HepG2 (cell line): Measurements from ENCODE around the gene IKBIP. TPM values are rescaled to one million over a fixed set of nuclear protein-coding genes. Genes with fewer than 3 reads are reported as not detected.

Source experiments
- ATAC-seq: fragments of 200-7000 bp; cut with Tn5 transposase; 3 replicates; pipeline ENCODE4 v1.9.1; 2020; ENCODE audit warnings: mild to moderate bottlenecking, moderate library complexity
- BruUV-seq: library from RNA; stranded (reverse); fragments of 400-500 nt; replicated peaks from 2 replicates; lab custom pipeline; 2021; lab: Mats Ljungman, UMichigan
- CTCF ChIA-PET: fragments of 300-600 bp; formaldehyde crosslinking; extraction: SDS; loops from one replicate; lab custom pipeline; 2021; ENCODE audit warnings: low total read pairs, inconsistent platforms, low intra/inter-chr PET ratio; lab: Yijun Ruan, JAX
- POLR2A ChIA-PET: fragments of 350-600 bp; sonication (Branson Sonifier 250); formaldehyde crosslinking; loops from one replicate; lab custom pipeline; 2020; ENCODE audit warnings: antibody characterized with exemption, inconsistent platforms; lab: Yijun Ruan, JAX
- DNase-seq: peaks from one replicate; pipeline ENCODE4 v3.0.0-alpha.2; 2015; ENCODE audit warnings: low spot score
- FAIRE-seq: peaks from 3 replicates; lab custom pipeline; 2011; peaks lifted over from hg19 to GRCh38; lab: Jason Lieb, UNC
- H2AFZ ChIP-seq: one replicate; pipeline ENCODE4 v1.6.1; 2011; ENCODE audit warnings: low read length, inconsistent platforms
- H3K27ac ChIP-seq: fragments of 300-600 bp; 3 replicates; pipeline ENCODE4 v1.8.0; 2011; ENCODE audit warnings: mixed run types, mild to moderate bottlenecking, mixed read lengths, low read length, inconsistent platforms; ENCODE audit not compliant: insufficient read depth; ENCODE audit errors: extremely low read length
- H3K27me3 ChIP-seq, 2 experiments: fragments of 200-600 bp in 1 of 2; 2 replicates in 1 of 2; 3 replicates in 1 of 2; pipeline versions ENCODE4 v1.6.0 to v1.8.0; 2011; ENCODE audit warnings: low read length in 2 of 2, mild to moderate bottlenecking in 2 of 2, moderate library complexity in 2 of 2, inconsistent platforms in 1 of 2; ENCODE audit not compliant: insufficient read depth in 2 of 2, control insufficient read depth in 1 of 2
- H3K36me3 ChIP-seq, 2 experiments: fragments of 200-600 bp in 1 of 2; replicated peaks in 1 of 2; 2 replicates in 1 of 2; 3 replicates in 1 of 2; pipeline versions ENCODE4 v1.5.1 to v1.8.0; 2011; ENCODE audit warnings: low read length in 2 of 2, inconsistent platforms in 1 of 2; ENCODE audit not compliant: insufficient read depth in 2 of 2, control insufficient read depth in 1 of 2
- H3K4me1 ChIP-seq: 2 replicates; pipeline ENCODE4 v1.5.1; 2012; ENCODE audit warnings: low read length, inconsistent platforms; ENCODE audit not compliant: insufficient read depth
- H3K4me2 ChIP-seq: 2 replicates; pipeline ENCODE4 v1.6.0; 2011; ENCODE audit warnings: low read depth, low read length, inconsistent platforms
- H3K4me3 ChIP-seq, 3 experiments: fragments of 200-600 bp in 1 of 3; sonication (generic), shearing (Covaris generic) in 1 of 3; replicated peaks in 1 of 3; 2 replicates each; pipeline ENCODE4 v1.5.1; 2011 to 2016; ENCODE audit warnings: low read length in 3 of 3, inconsistent platforms in 2 of 3, low read depth in 2 of 3, mild to moderate bottlenecking in 2 of 3, control low read depth in 1 of 3, mixed read lengths in 1 of 3; ENCODE audit not compliant: insufficient read depth in 1 of 3
- H3K79me2 ChIP-seq: one replicate; pipeline ENCODE4 v1.6.1; 2011; ENCODE audit warnings: low read length, inconsistent platforms; ENCODE audit not compliant: insufficient read depth
- H3K9ac ChIP-seq: 2 replicates; pipeline ENCODE4 v1.6.0; 2011; ENCODE audit warnings: mild to moderate bottlenecking, low read depth, low read length, inconsistent platforms; ENCODE audit not compliant: insufficient read depth
- H3K9me3 ChIP-seq: 2 replicates; pipeline ENCODE4 v1.5.1; 2012; ENCODE audit warnings: mild to moderate bottlenecking, low read length
- H4K20me1 ChIP-seq: 2 replicates; pipeline ENCODE4 v1.6.0; 2011; ENCODE audit warnings: inconsistent platforms, mild to moderate bottlenecking, low read length, moderate library complexity; ENCODE audit not compliant: insufficient read depth
- GZF1 ChIP-seq: sonication (generic); formaldehyde crosslinking; IDR thresholded peaks from 2 replicates; pipeline ENCODE4 v1.5.1; 2020; ENCODE audit warnings: mild to moderate bottlenecking, missing genetic modification reagents
- HNRNPL ChIP-seq: fragments of 200-400 bp; formaldehyde crosslinking; IDR thresholded peaks from 2 replicates; pipeline ENCODE4 v1.6.1; 2017; ENCODE audit warnings: mild to moderate bottlenecking, low read depth, low read length
- PHF20 ChIP-seq: sonication (generic); formaldehyde crosslinking; IDR thresholded peaks from 2 replicates; pipeline ENCODE4 v1.5.0; 2020; ENCODE audit warnings: mild to moderate bottlenecking, missing genetic modification reagents
- ZNF496 ChIP-seq: sonication (generic); formaldehyde crosslinking; IDR thresholded peaks from 2 replicates; pipeline ENCODE4 v1.8.1; 2023; ENCODE audit warnings: mild to moderate bottlenecking, moderate library complexity, missing genetic modification reagents; ENCODE audit not compliant: insufficient replicate concordance
- WGBS: methylation state at CpG from one replicate; pipeline ENCODE4 v1.1.6; 2017; ENCODE audit warnings: low lambda C conversion rate; 5-methylcytosine and 5-hydroxymethylcytosine counted together
- in situ Hi-C: cut with HindIII; loops from 2 replicates; pipeline ENCODE4 v1.10.0; 2017; ENCODE audit warnings: low pct_unique_long_range_greater_than_20kb; ENCODE audit not compliant: extremely low pct_ligation_motif_present
- intact Hi-C: fragments of 100-400 bp; cut with micrococcal nuclease; formaldehyde crosslinking; loops from one replicate; pipeline ENCODE4 v1.10.0; 2022; ENCODE audit not compliant: unreplicated experiment
- polyA plus RNA-seq, 8 experiments: library from polyadenylated mRNA; depleted of rRNA in 3 of 8; stranded (reverse) in 7 of 8; unstranded in 1 of 8; fragments of >200 nt; fragmentation: Illumina TruSeq in 4 of 8; extraction: Trizol in 4 of 8; gene quantifications; 2 replicates each; pipeline versions ENCODE4 v1.2.1 to v1.2.3, GENCODE V29; 2011 to 2016; ENCODE audit warnings: low read depth in 4 of 8, missing spikeins in 1 of 8, mixed read lengths in 1 of 8; ENCODE audit not compliant: insufficient read depth in 1 of 8
- total RNA-seq, 5 experiments: library from RNA; depleted of rRNA; stranded (reverse); fragments of >200 nt; fragmentation: Illumina TruSeq; extraction: Trizol; gene quantifications; 2 replicates each; pipeline ENCODE4 v1.2.3, GENCODE V29; 2016; ENCODE audit warnings: low read depth in 1 of 5
- TF ChIP-seq, protein P1 (sequence below): sonication (generic); formaldehyde crosslinking; IDR thresholded peaks from 2 replicates; pipeline ENCODE4 v1.8.0; 2022; ENCODE audit warnings: mild to moderate bottlenecking, missing genetic modification reagents, moderate library complexity
- TF ChIP-seq, protein P2 (sequence below): sonication (generic); formaldehyde crosslinking; IDR thresholded peaks from 2 replicates; pipeline ENCODE4 v1.4.0; 2020; ENCODE audit warnings: mild to moderate bottlenecking, missing genetic modification reagents
- TF ChIP-seq, protein P3 (sequence below): sonication (generic); formaldehyde crosslinking; IDR thresholded peaks from 2 replicates; pipeline ENCODE4 v1.8.1; 2023; ENCODE audit warnings: mild to moderate bottlenecking, moderate library complexity, missing genetic modification reagents
- TF ChIP-seq, protein P4 (sequence below): sonication (generic); formaldehyde crosslinking; IDR thresholded peaks from 2 replicates; pipeline ENCODE4 v1.5.0; 2020; ENCODE audit warnings: missing genetic modification reagents, mild to moderate bottlenecking, borderline replicate concordance
- TF ChIP-seq, protein P5 (sequence below): fragments of 450-650 bp; IDR thresholded peaks from 2 replicates; pipeline ENCODE4 v1.6.1; 2016

Gene IKBIP
- total and polyA plus RNA-seq, 2 of the 13 experiments (the other 11 are each of a cell fraction or from before 2014, with no cell fraction given): 20.0 to 55.5 TPM

DNA sequence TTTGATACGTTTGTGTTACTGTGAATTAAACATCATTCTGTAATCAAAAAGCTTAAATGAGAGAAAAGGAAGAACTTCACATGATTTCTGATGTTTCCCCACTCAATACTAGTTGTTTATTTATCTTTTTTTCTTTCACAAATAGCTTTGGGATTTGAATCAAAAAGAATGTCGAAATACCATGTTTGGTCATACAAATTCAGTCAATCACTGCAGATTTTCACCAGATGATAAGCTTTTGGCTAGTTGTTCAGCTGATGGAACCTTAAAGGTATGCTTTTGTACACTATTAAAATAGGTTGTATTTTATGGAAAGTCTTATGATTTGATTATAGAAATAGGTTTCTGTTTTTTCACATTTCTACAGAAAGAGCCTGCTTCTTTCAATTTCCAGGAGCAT lies 42.0 kb upstream of the IKBIP start (continued):
- TF ChIP-seq, protein P1, sequence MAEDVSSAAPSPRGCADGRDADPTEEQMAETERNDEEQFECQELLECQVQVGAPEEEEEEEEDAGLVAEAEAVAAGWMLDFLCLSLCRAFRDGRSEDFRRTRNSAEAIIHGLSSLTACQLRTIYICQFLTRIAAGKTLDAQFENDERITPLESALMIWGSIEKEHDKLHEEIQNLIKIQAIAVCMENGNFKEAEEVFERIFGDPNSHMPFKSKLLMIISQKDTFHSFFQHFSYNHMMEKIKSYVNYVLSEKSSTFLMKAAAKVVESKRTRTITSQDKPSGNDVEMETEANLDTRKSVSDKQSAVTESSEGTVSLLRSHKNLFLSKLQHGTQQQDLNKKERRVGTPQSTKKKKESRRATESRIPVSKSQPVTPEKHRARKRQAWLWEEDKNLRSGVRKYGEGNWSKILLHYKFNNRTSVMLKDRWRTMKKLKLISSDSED (CRISPR knock-in tag): no peak
- no peak for TF ChIP-seq GZF1 (CRISPR knock-in tag)
- TF ChIP-seq, protein P2, sequence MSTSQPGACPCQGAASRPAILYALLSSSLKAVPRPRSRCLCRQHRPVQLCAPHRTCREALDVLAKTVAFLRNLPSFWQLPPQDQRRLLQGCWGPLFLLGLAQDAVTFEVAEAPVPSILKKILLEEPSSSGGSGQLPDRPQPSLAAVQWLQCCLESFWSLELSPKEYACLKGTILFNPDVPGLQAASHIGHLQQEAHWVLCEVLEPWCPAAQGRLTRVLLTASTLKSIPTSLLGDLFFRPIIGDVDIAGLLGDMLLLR (CRISPR knock-in tag): no peak
- TF ChIP-seq, all 625 proteins: peak for 0

DNA sequence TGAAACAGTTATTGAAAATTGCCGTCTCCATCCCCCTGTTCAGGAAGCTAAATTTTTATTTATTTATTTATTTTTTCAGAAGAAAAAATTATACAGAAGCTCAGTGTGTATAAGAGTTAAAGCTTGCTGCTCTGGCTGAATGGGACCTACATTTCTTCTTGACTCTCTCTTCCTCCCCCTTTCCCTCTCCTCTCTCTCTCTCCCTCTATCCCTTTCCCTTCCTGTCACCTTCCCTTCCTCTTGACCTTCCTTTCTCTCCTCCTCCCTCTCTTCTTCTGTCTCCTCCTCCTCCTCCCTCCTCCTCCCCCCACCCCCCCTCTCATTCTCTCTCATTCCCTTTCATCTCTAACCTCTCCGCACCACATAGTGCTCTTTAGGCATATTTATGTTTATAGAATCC lies 39.6 kb upstream of the IKBIP start:
- BruUV-seq: no TSS peak
- Histone ChIP-seq H3K27me3 (no peaks in the 10 kb centered on the region; a peak in 1 of 5 replicates), H3K9ac (no peak overlapping the region), H3K27ac (no peak overlapping the region), H3K79me2 (no peaks in the 10 kb centered on the region), H3K4me2 (no peak overlapping the region), H2AFZ (no peak overlapping the region), H4K20me1 (no peaks in the 10 kb centered on the region), H3K9me3 (no peaks in the 10 kb centered on the region), H3K4me3 (no peak overlapping the region), H3K36me3 (peaks cover 9 to 47% of the 10 kb centered on the region in 2 experiments; a peak in 3 of 5 replicates), H3K4me1 (no peaks in the 10 kb centered on the region)
- FAIRE-seq (no peak), ATAC-seq (no peak), DNase-seq (no peak)
- in situ Hi-C loops: no loop called here
- CTCF ChIA-PET: no interaction called here
- 98% methylated on average over 2 of the region's 2 CpGs for WGBS
- TF ChIP-seq, protein P3, sequence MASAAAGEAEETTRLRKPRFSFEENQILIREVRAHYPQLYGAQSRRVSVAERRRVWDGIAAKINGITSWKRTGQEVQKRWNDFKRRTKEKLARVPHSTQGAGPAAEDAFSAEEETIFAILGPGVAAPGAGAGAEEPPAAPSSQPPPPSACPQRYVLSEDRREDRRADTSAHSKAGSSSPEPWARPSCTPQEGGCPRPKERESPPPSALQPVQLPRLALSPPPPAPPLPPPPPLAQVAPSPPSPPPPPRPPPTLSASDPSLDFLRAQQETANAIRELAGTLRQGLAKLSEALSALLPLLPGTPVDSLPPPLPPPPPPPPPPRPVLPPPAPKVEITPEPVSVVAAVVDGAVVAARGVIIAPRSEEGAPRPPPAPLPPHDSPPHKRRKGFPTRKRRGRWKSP: no peak
- no peak for TF ChIP-seq PHF20 (CRISPR knock-in tag)
- TF ChIP-seq ZNF496 (CRISPR knock-in tag): no peak
- TF ChIP-seq, protein P4, sequence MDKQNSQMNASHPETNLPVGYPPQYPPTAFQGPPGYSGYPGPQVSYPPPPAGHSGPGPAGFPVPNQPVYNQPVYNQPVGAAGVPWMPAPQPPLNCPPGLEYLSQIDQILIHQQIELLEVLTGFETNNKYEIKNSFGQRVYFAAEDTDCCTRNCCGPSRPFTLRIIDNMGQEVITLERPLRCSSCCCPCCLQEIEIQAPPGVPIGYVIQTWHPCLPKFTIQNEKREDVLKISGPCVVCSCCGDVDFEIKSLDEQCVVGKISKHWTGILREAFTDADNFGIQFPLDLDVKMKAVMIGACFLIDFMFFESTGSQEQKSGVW (CRISPR knock-in tag): no peak
- TF ChIP-seq, protein P5, sequence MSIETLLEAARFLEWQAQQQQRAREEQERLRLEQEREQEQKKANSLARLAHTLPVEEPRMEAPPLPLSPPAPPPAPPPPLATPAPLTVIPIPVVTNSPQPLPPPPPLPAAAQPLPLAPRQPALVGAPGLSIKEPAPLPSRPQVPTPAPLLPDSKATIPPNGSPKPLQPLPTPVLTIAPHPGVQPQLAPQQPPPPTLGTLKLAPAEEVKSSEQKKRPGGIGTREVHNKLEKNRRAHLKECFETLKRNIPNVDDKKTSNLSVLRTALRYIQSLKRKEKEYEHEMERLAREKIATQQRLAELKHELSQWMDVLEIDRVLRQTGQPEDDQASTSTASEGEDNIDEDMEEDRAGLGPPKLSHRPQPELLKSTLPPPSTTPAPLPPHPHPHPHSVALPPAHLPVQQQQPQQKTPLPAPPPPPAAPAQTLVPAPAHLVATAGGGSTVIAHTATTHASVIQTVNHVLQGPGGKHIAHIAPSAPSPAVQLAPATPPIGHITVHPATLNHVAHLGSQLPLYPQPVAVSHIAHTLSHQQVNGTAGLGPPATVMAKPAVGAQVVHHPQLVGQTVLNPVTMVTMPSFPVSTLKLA: no peak
- no peak for TF ChIP-seq HNRNPL
- POLR2A ChIA-PET: no interaction called here
- intact Hi-C loops: no loop called here
